ENCODE data around the gene SERPINC1. TPM values are rescaled to one million over a fixed set of nuclear protein-coding genes. Genes with fewer than 3 reads are reported as not detected.

Gene SERPINC1
- total RNA-seq, 2 donors from 2014 or later: not detected

DNA sequence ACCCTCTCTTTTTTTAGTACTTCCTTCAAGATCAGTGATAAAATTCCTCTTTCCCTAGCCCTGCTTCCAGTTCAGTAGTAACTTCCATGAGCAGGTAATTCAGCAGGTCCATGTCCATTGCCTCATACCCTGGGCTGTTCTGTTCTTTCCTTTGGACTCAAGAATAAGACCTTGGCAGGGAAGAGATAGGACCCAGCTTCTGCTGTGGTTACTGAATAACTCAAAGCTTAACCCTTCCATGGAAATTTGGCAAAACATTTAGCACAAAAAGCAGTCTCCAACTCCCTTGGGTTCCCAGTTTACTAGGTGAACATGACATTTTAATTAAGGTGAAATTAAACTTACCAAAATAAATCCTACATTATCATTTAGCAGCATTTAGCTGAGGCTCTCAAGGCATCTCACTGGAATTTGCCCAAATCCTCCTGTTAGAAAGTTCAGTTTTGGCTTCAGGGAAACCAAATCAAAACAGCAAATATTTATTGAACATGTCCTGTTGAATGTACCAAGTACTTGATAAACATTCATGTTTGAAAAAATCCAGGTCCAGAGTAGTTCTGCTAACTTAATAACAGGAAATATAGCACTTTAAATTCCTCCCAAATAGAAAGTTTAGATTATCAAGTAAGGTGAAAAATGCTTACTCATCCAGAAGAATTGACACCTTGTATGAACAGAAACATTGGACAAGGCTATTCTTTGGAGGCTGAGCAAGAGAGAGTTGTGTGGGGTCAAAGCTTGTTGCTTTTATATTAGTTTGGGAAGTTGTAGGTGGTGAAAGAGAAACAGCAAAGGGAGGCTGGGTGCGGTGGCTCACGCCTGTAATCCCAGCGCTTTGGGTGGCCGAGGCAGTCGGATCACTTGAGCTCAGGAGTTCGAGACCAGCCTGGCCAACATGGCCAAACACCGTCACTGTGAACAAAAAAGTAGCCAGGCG is 8.4 kb upstream of the SERPINC1 start:
- 39 to 41% methylated on average over 8 of the region's 8 CpGs for WGBS, 2 donors
- intact Hi-C loops (cut with DNase I): no loop called here
- Histone ChIP-seq H3K27ac (peak overlapping the region; percentile 62 to 81 (median 68)), H3K27me3 (no peaks in the 10 kb centered on the region), H3K36me3 (replicated peaks in 1 of 2; ENCODE audit: insufficient read depth in 1 of 2, low read depth in 2 of 2) (no peaks in the 10 kb centered on the region), H3K4me3 (no peak overlapping the region), H3K9me3 (no peaks in the 10 kb centered on the region), H3K4me1 (peaks cover 35% of the 10 kb centered on the region)
- peak; percentile 46 to 79 (median 54) for DNase-seq
- peak; percentile 94 for ATAC-seq
- TF ChIP-seq POLR2A (IDR thresholded peaks at IDR 0.05): peak in 2 of 3 donors; percentile 35 to 37
- TF ChIP-seq, protein P1, sequence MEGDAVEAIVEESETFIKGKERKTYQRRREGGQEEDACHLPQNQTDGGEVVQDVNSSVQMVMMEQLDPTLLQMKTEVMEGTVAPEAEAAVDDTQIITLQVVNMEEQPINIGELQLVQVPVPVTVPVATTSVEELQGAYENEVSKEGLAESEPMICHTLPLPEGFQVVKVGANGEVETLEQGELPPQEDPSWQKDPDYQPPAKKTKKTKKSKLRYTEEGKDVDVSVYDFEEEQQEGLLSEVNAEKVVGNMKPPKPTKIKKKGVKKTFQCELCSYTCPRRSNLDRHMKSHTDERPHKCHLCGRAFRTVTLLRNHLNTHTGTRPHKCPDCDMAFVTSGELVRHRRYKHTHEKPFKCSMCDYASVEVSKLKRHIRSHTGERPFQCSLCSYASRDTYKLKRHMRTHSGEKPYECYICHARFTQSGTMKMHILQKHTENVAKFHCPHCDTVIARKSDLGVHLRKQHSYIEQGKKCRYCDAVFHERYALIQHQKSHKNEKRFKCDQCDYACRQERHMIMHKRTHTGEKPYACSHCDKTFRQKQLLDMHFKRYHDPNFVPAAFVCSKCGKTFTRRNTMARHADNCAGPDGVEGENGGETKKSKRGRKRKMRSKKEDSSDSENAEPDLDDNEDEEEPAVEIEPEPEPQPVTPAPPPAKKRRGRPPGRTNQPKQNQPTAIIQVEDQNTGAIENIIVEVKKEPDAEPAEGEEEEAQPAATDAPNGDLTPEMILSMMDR (IDR thresholded peaks at IDR 0.05): no peak

- DNase-seq (no peak), ATAC-seq (no peak)
- Histone ChIP-seq H3K4me1 (peaks cover 14% of the 10 kb centered on the region), H3K9me3 (no peaks in the 10 kb centered on the region), H3K4me3 (no peak overlapping the region), H3K27ac (no peak overlapping the region), H3K36me3 (replicated peaks in 1 of 2; ENCODE audit: insufficient read depth in 1 of 2, low read depth in 2 of 2) (no peaks in the 10 kb centered on the region), H3K27me3 (no peaks in the 10 kb centered on the region)
- intact Hi-C loops (cut with DNase I): no loop called here
- TF ChIP-seq, protein P1 (IDR thresholded peaks at IDR 0.05): no peak
- TF ChIP-seq POLR2A (IDR thresholded peaks at IDR 0.05): no peak
- WGBS, 2 donors: 80 to 86% methylated on average over 5 of the region's 5 CpGs
Observed at GRCh38 chr1:173920861-173921260, 3.7 kb upstream of the SERPINC1 start.

DNA sequence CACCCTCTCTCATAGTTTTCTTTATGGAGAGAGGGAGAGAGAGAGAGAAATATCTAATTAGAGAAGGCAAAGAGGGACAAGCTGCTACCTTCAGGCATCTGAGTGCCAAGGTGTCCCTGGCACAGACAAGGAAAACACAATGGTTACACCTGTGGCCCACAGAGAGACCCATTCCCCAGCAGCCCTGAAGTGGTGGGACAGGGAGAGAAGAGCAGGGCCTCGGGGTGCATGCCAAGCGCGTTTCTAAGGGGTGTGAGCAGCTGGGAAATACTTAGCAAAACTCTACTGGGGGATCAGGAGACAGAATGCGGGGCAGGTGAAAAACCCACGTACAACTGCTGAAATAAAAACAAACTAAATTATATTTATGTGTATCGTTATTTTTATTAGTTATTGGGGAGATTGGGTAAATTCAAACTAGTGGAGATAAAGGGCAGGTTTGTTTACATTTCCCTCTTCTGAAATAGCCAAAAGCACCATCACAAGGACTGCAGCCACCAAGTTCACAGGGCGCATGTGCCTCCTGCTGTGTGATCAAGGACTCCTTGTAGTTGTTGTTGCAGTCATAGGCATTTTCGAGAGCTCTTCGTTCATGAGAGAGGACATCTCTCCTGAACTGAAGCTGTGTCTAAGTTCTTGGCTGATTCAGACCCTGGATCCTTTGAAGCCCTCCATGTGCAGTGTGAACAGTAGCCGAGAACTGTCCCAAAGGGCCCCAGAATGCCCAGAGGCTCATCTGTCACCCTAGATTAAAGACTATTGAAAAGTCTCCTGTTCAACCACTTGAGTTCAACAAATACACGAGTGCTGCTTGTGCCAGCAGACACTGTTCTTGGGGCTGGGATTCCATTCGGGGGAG is 737 bp upstream of the SERPINC1 start:
- H3K27me3 ChIP-seq: no peaks in the 10 kb centered on the region
- no peak for DNase-seq
- H3K4me1 ChIP-seq: no peaks in the 10 kb centered on the region
- H3K4me3 ChIP-seq: no peak overlapping the region
- intact Hi-C loops (cut with DNase I): no loop called here
- ATAC-seq: no peak
- no peaks in the 10 kb centered on the region for H3K36me3 ChIP-seq (replicated peaks in 1 of 2; ENCODE audit: insufficient read depth in 1 of 2, low read depth in 2 of 2)
- TF ChIP-seq, protein P1 (IDR thresholded peaks at IDR 0.05): no peak
- TF ChIP-seq POLR2A (IDR thresholded peaks at IDR 0.05): no peak
- 86 to 89% methylated on average over 10 to 12 of the region's 12 CpGs for WGBS, 2 donors
- H3K27ac ChIP-seq: no peak overlapping the region
- H3K9me3 ChIP-seq: no peaks in the 10 kb centered on the region

DNA sequence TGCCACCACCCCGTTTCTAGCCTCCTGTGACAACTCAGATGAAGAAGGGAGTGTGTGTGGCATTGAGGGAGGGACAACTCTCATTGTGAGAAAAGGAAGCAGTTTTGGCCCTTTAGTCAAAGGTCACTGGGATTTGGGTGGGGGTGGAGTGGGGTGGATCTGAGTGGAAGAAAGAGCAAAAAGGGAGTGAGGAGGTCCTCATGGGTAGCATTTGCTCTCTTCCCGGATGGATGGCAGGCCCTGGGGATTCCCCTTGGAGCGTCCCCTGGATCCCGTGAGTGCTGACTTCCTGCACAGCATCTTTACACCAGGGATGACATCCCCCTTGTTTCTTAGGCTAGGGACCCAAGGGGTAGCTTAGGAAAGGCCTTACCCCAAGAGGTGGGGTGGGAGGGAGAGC is 460 bp downstream of the SERPINC1 start:
- WGBS, 2 donors: 88 to 92% methylated on average over 4 of the region's 4 CpGs
- no peaks in the 10 kb centered on the region for H3K9me3 ChIP-seq
- H3K27ac ChIP-seq: no peak overlapping the region
- TF ChIP-seq POLR2A (IDR thresholded peaks at IDR 0.05): no peak
- TF ChIP-seq, protein P1 (IDR thresholded peaks at IDR 0.05): no peak
- H3K36me3 ChIP-seq (replicated peaks in 1 of 2; ENCODE audit: insufficient read depth in 1 of 2, low read depth in 2 of 2): no peaks in the 10 kb centered on the region
- intact Hi-C loops (cut with DNase I): no loop called here
- ATAC-seq: no peak
- DNase-seq: no peak
- no peak overlapping the region for H3K4me3 ChIP-seq
- H3K4me1 ChIP-seq: no peaks in the 10 kb centered on the region
- no peaks in the 10 kb centered on the region for H3K27me3 ChIP-seq
